D721Med (cell line): ENCODE data around the gene CDH4.

Experiments
- DNase-seq: peaks from one replicate; pipeline ENCODE4 v3.0.0; 2011; ENCODE audit warnings: low spot score; ENCODE audit not compliant: insufficient read length
- FAIRE-seq: peaks from 2 replicates; lab custom pipeline; 2011; peaks lifted over from hg19 to GRCh38; lab: Jason Lieb, UNC
- CTCF ChIP-seq: IDR thresholded peaks from 2 replicates; pipeline ENCODE4 v1.5.1; 2012; ENCODE audit warnings: mild to moderate bottlenecking, control low read depth; ENCODE audit not compliant: insufficient read depth; ENCODE audit errors: missing control alignments

CDH4 gene

DNA sequence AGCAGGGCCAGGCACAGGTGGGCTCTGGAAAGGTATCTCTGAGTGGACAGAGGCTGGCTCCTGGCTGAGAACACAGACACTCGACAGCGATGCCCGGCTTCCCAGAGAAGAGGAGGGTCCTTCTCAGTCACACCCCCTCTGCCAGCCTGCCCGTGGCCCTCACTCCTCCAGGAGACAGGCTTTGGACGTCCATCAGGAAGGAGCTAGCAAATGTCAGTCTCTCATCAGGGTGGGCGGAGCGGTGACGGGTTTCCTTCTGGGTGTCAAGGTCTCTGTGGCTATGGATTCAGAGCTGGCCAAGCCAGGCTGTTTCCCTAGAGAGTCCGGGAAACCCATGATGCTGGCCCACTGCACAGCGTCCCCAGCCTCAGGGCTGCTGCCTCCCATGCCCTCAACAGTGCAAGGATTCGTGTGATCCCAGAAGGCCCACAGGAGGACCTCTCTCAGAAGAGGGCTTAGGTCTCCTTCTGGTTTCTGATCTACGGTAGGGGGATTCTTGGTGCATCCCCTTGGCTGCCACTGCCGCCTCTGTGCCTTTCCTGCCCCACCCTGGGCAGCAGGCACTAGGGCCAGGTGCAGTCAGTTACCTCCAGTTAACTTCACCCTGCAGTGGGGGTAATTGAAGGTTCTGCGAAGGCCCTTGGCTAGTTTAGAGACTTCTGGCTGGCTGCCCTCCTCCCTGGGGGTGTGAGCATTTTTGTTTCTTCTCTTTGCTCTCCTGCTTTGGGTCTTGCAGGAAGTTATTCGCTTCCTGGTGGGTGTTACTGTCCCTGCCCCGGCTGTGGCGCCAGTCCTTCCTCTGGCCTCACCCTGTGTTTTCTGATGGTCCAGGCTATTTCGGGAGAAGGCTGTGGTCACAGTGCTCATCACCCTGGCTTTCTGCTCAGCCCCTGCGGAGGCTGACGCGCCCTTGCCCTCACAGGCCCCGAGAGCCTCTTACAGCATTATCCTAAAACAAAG is 80.2 kb downstream of the CDH4 start:
- DNase-seq (no peak), FAIRE-seq (no peak)
- TF ChIP-seq CTCF, result no peak

DNA sequence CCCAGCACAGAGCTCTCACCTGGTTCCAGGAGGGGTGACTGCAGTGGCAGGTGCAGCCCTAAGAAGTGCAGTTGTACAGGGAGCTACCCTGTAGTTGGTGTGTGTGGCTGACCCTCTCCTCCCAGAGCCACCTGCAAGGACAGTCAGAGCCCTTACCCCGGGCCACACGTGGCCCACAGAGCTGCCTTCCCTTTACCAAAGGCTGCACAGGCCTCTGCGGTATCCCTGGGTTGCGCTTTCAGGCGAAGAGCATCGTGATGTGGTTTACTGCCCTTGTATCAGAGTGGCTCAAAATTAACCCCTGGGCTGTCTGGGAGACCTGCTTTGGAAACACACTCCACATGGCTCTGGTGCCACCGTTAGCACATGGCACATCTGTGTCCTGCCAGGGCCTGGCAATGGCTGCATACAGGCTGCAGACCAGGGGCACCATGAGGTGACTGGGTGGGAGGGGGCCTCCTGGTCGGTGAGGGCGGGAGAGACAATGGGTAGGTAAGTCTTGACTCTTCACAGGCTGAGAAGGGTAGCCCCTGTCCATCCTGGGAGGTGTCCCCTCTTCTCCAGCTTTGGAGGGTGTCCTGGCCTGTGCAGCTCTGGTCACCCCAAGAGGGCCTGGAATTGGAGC is 81.5 kb downstream of the CDH4 start:
- DNase-seq (no peak), FAIRE-seq (no peak)
- no peak for TF ChIP-seq CTCF

DNA sequence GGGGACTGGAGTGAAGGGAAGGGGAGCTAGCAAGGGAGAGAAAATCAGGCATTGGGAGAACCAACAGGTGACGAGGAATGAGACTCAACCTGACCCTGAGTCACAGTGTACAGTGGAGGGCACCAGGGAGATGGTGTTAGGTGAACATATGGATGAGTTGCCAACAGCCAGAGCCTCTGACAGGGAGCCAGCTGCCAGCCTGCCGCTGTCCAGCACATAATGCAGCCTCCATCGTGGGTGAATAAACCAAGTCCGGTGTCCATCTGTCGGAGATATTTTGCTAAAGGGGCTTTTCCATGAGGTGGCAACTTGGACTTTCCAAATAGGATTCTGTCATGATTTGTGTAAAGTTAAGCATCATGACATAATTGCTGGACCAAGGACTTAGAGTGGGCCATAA is 88.1 kb downstream of the CDH4 start:
- no peak for TF ChIP-seq CTCF
- FAIRE-seq, result no peak
- no peak for DNase-seq

GRCh38 chr20:61341605-61342004 is 89.5 kb downstream of the CDH4 start:
- FAIRE-seq (no peak), DNase-seq (no peak)
- no peak for TF ChIP-seq CTCF

GRCh38 chr20:61343934-61344333 is 91.9 kb downstream of the CDH4 start:
- TF ChIP-seq CTCF, result no peak
- no peak for DNase-seq
- FAIRE-seq, result no peak

GRCh38 chr20:61345656-61346055 is 93.6 kb downstream of the CDH4 start:
- no peak for TF ChIP-seq CTCF
- FAIRE-seq (no peak), DNase-seq (no peak)

DNA sequence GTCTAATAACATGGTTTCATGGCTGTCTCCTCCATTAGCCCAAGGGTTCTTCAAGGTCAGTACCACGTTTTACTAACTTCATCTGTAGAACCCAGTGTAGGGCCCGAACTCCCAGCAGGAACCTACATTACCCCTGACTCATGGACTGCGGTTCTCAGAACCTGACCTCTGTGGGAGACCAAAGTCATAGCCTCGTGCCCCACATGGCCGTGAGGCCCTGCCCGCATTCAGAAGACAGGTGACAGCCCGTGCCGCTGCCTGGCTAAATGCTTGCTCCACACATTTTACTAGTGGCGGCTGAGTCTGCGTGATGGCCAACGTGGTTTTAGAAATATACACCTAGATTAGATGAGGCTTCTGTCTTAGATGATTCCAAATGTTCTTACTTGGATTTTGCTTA is 94.9 kb downstream of the CDH4 start:
- no peak for DNase-seq
- FAIRE-seq, result no peak
- no peak for TF ChIP-seq CTCF
